Lung (tissue), 12 donors: ENCODE measurements around the gene GARS1. TPM values are rescaled to one million over a fixed set of nuclear protein-coding genes. Genes with fewer than 3 reads are reported as not detected.

Experiments
- ATAC-seq: fragments of 200-7000 bp; cut with Tn5 transposase; one replicate; pipeline ENCODE4 v1.9.1; 2020; ENCODE audit warnings: moderate number of reproducible peaks; ENCODE audit not compliant: insufficient read depth, low FRiP score
- DNase-seq, 3 donors: peaks; one replicate each; pipeline ENCODE4 v3.0.0-alpha.2; 2013 to 2017
- H3K27ac ChIP-seq, 2 donors: one replicate each; pipeline ENCODE4 v1.5.1; 2013; ENCODE audit warnings: mild to moderate bottlenecking in 2 of 2, moderate library complexity in 2 of 2, control low read depth in 1 of 2, inconsistent platforms in 1 of 2, low read depth in 1 of 2, low read length in 1 of 2
- H3K27me3 ChIP-seq, 3 donors: one replicate each; pipeline ENCODE4 v1.5.1; 2013; ENCODE audit warnings: low read length in 2 of 3; ENCODE audit not compliant: control insufficient read depth in 3 of 3, insufficient read depth in 3 of 3
- H3K36me3 ChIP-seq, 4 donors: one replicate each; pipeline ENCODE4 v1.5.1; 2013; ENCODE audit warnings: low read length in 4 of 4, mild to moderate bottlenecking in 1 of 4, moderate library complexity in 1 of 4; ENCODE audit not compliant: control insufficient read depth in 4 of 4, insufficient read depth in 4 of 4
- H3K4me1 ChIP-seq, 5 donors: one replicate each; pipeline ENCODE4 v1.5.1; 2013; ENCODE audit warnings: low read length in 5 of 5, mild to moderate bottlenecking in 2 of 5, moderate library complexity in 1 of 5; ENCODE audit not compliant: control insufficient read depth in 5 of 5, insufficient read depth in 5 of 5
- H3K4me3 ChIP-seq: one replicate; pipeline ENCODE4 v1.5.1; 2013; ENCODE audit warnings: mild to moderate bottlenecking, control low read depth, moderate library complexity
- H3K9ac ChIP-seq, 2 donors: one replicate each; pipeline ENCODE4 v1.5.1; 2013; ENCODE audit warnings: low read length in 2 of 2, control low read depth in 1 of 2; ENCODE audit not compliant: insufficient read depth in 1 of 2
- H3K9me3 ChIP-seq, 4 donors: one replicate each; pipeline ENCODE4 v1.5.1; 2013; ENCODE audit warnings: low read length in 3 of 4, mild to moderate bottlenecking in 1 of 4, moderate library complexity in 1 of 4; ENCODE audit not compliant: control insufficient read depth in 4 of 4, insufficient read depth in 3 of 4
- CTCF ChIP-seq: IDR thresholded peaks from 2 replicates; pipeline ENCODE4 v1.5.1; 2012; ENCODE audit warnings: mild to moderate bottlenecking; ENCODE audit errors: control extremely low read depth, extremely low read depth
- WGBS, 2 donors: extraction: QIAGEN DNeasy Blood & Tissue Kit; methylation state at CpG; one replicate each; pipeline ENCODE4 v1.1.7; 2013; 5-methylcytosine and 5-hydroxymethylcytosine counted together
- polyA plus RNA-seq, 2 donors: library from polyadenylated mRNA; stranded (reverse); fragments of 200-250 nt; gene quantifications; one replicate each; pipeline ENCODE4 v1.2.1, GENCODE V29; 2013
- total RNA-seq, 2 donors: library from RNA; depleted of rRNA in 1 of 2; stranded (reverse); fragments of >200 nt in 1 of 2; gene quantifications; one replicate each; pipeline ENCODE4 v1.2.1, GENCODE V29; 2014 to 2021
- donor health status: control.
- donor health status: control.
- donor health status: Bipolar disorder and iron deficiency.
- donor health status: healthy.
- donor health status: DM: yes; HTN: yes; CAD: no.

GARS1 gene
- total and polyA plus RNA-seq, 4 donors = 55.5 to 132 (median 92.1) TPM

- H3K9ac ChIP-seq = no peak overlapping the region
- TF ChIP-seq CTCF = no peak
- H3K9me3 ChIP-seq = no peaks in the 10 kb centered on the region
- no peak overlapping the region for H3K27ac ChIP-seq
- no peaks in the 10 kb centered on the region for H3K4me1 ChIP-seq
- H3K27me3 ChIP-seq = no peaks in the 10 kb centered on the region
- no peak for DNase-seq
- ATAC-seq = no peak
- WGBS, 2 donors = 94 to 96% methylated on average over 2 of the region's 2 CpGs
- H3K4me3 ChIP-seq = no peak overlapping the region
- H3K36me3 ChIP-seq = peaks cover 0 to 1% (median 0%) of the 10 kb centered on the region in 4 donors
Measured at GRCh38 chr7:30657131-30657530, 62.5 kb downstream of the GARS1 start.

GRCh38 chr7:30658479-30659074, 63.9 kb downstream of the GARS1 start:
- no peaks in the 10 kb centered on the region for H3K4me1 ChIP-seq
- H3K4me3 ChIP-seq = no peak overlapping the region
- DNase-seq (no peak), ATAC-seq (no peak)
- peaks cover 0 to 1% (median 0%) of the 10 kb centered on the region in 4 donors for H3K36me3 ChIP-seq
- TF ChIP-seq CTCF = no peak
- no peaks in the 10 kb centered on the region for H3K27me3 ChIP-seq
- no peak overlapping the region for H3K9ac ChIP-seq
- H3K27ac ChIP-seq = no peak overlapping the region
- H3K9me3 ChIP-seq = no peaks in the 10 kb centered on the region
- 43 to 70% methylated on average over 3 of the region's 3 CpGs for WGBS, 2 donors

GRCh38 chr7:30659312-30659711, 64.6 kb downstream of the GARS1 start:
- WGBS, 2 donors = 87 to 92% methylated on average over 3 of the region's 3 CpGs
- DNase-seq = no peak

More at GRCh38 chr7:30659312-30659711, 64.6 kb downstream of the GARS1 start:
- Histone ChIP-seq H3K9ac (no peak overlapping the region), H3K4me1 (no peaks in the 10 kb centered on the region), H3K9me3 (no peaks in the 10 kb centered on the region), H3K4me3 (no peak overlapping the region), H3K36me3 (peaks cover 0 to 1% (median 0%) of the 10 kb centered on the region in 4 donors), H3K27me3 (no peaks in the 10 kb centered on the region), H3K27ac (no peak overlapping the region)
- no peak for ATAC-seq
- no peak for TF ChIP-seq CTCF
